B cell (primary cell): Measurements from ENCODE around the gene SPCS2. TPM values are rescaled to one million over a fixed set of nuclear protein-coding genes. Genes with fewer than 3 reads are reported as not detected.

ENCODE experiments used
- ATAC-seq: fragments of 200-7000 bp; cut with Tn5 transposase; one replicate; pipeline ENCODE4 v1.10.0; 2021; ENCODE audit warnings: low read depth, mild to moderate bottlenecking, moderate number of reproducible peaks, moderate library complexity
- CTCF ChIA-PET: fragments of 350-600 bp; sonication (Branson Sonifier 250); formaldehyde crosslinking; loops from one replicate; lab custom pipeline; 2021; ENCODE audit warnings: antibody characterized with exemption, inconsistent platforms; lab: Charles Lee
- POLR2A ChIA-PET: fragments of 350-600 bp; sonication (Branson Sonifier 250); formaldehyde crosslinking; loops from one replicate; lab custom pipeline; 2021; ENCODE audit warnings: antibody characterized with exemption; lab: Charles Lee
- DNase-seq: peaks from one replicate; pipeline ENCODE4 v3.0.0; 2013
- H2AFZ ChIP-seq: 2 replicates; pipeline ENCODE4 v1.6.1; 2012; ENCODE audit warnings: mild to moderate bottlenecking, low read depth, low read length; ENCODE audit not compliant: insufficient read depth, poor library complexity, severe bottlenecking
- H3K27ac ChIP-seq, 2 donors: 1 replicate in 1 of 2; 2 replicates in 1 of 2; pipeline ENCODE4 v1.5.1; 2012 to 2013; ENCODE audit warnings: low read length in 2 of 2, mild to moderate bottlenecking in 2 of 2, moderate library complexity in 1 of 2
- H3K27me3 ChIP-seq, 4 experiments: fragments of 200-600 bp in 1 of 4; sonication (generic) in 1 of 4; replicated peaks in 1 of 4; 1 replicate in 2 of 4; 2 replicates in 2 of 4; pipeline versions ENCODE4 v1.6.1 to v1.7.0; 2013 to 2016; ENCODE audit warnings: low read length in 3 of 4, mild to moderate bottlenecking in 2 of 4, mixed read lengths in 1 of 4, moderate library complexity in 1 of 4; ENCODE audit not compliant: insufficient read depth in 4 of 4, control insufficient read depth in 3 of 4; ENCODE audit errors: control extremely low read depth in 1 of 4
- H3K36me3 ChIP-seq, 2 experiments: replicated peaks in 1 of 2; 1 replicate in 1 of 2; 2 replicates in 1 of 2; pipeline versions ENCODE4 v1.6.1 to v1.7.1; 2013; ENCODE audit warnings: low read length in 1 of 2; ENCODE audit not compliant: insufficient read depth in 2 of 2, control insufficient read depth in 1 of 2; ENCODE audit errors: control extremely low read depth in 1 of 2, extremely low read depth in 1 of 2
- H3K4me1 ChIP-seq, 2 donors: fragments of 200-600 bp in 1 of 2; sonication (generic) in 1 of 2; 1 replicate in 1 of 2; 2 replicates in 1 of 2; pipeline versions ENCODE4 v1.5.1 to v1.6.1; 2013 to 2017; ENCODE audit warnings: low read length in 2 of 2; ENCODE audit not compliant: control insufficient read depth in 2 of 2, insufficient read depth in 2 of 2
- H3K4me2 ChIP-seq: replicated peaks from 2 replicates; pipeline ENCODE3; 2012; ENCODE audit warnings: mild to moderate bottlenecking, low read depth, low read length; ENCODE audit not compliant: poor library complexity, severe bottlenecking
- H3K4me3 ChIP-seq, 5 experiments: fragments of 200-600 bp in 1 of 5; sonication (generic) in 1 of 5; 1 replicate in 3 of 5; 2 replicates in 2 of 5; pipeline versions ENCODE4 v1.5.1 to v1.7.0; 2011 to 2016; ENCODE audit warnings: low read length in 4 of 5, mild to moderate bottlenecking in 4 of 5, low read depth in 2 of 5, control low read depth in 1 of 5, moderate library complexity in 1 of 5; ENCODE audit not compliant: insufficient read depth in 1 of 5; ENCODE audit errors: control extremely low read depth in 1 of 5, extremely low read depth in 1 of 5
- H3K79me2 ChIP-seq: fragments of 200-600 bp; sonication (generic); one replicate; pipeline ENCODE4 v1.6.0; 2016; ENCODE audit warnings: low read length; ENCODE audit not compliant: control insufficient read depth, insufficient read depth
- H3K9ac ChIP-seq: fragments of 200-600 bp; sonication (generic); 2 replicates; pipeline ENCODE4 v1.6.1; 2017; ENCODE audit warnings: mild to moderate bottlenecking, low read length, moderate library complexity
- H3K9me3 ChIP-seq, 3 donors: one replicate each; pipeline versions ENCODE4 v1.6.1 to v1.7.1; 2013; ENCODE audit warnings: low read length in 2 of 3; ENCODE audit not compliant: control insufficient read depth in 2 of 3, insufficient read depth in 1 of 3; ENCODE audit errors: control extremely low read depth in 1 of 3
- H4K20me1 ChIP-seq: 2 replicates; pipeline ENCODE4 v1.6.0; 2012; ENCODE audit warnings: mild to moderate bottlenecking, low read length; ENCODE audit not compliant: insufficient read depth, control insufficient read depth, poor library complexity, severe bottlenecking
- H3K27ac Mint-ChIP-seq: one replicate; pipeline ENCODE4 v1.8.0; 2021; ENCODE audit warnings: mixed read lengths
- H3K27me3 Mint-ChIP-seq: one replicate; pipeline ENCODE4 v1.8.0; 2021; ENCODE audit warnings: mixed read lengths
- H3K4me1 Mint-ChIP-seq: one replicate; pipeline ENCODE4 v1.8.0; 2021; ENCODE audit warnings: mixed read lengths
- H3K4me3 Mint-ChIP-seq: one replicate; pipeline ENCODE4 v1.8.0; 2021; ENCODE audit warnings: mixed read lengths
- H3K9me3 Mint-ChIP-seq: one replicate; pipeline ENCODE4 v1.8.0; 2022; ENCODE audit warnings: mixed read lengths; ENCODE audit not compliant: insufficient read depth
- CTCF ChIP-seq: fragments of 200-600 bp; IDR thresholded peaks from one replicate; pipeline ENCODE4 v1.8.0; 2022; ENCODE audit warnings: antibody characterized with exemption, mild to moderate bottlenecking
- EZH2 ChIP-seq: IDR thresholded peaks from 2 replicates; pipeline ENCODE4 v1.6.1; 2012; ENCODE audit warnings: borderline replicate concordance, low read depth, mild to moderate bottlenecking, moderate library complexity, low read length; ENCODE audit not compliant: insufficient read depth, poor library complexity, severe bottlenecking
- WGBS: methylation state at CpG from one replicate; pipeline ENCODE4 v1.1.5; 2013; ENCODE audit warnings: missing lambda C conversion rate; ENCODE audit not compliant: insufficient coverage; 5-methylcytosine and 5-hydroxymethylcytosine counted together
- intact Hi-C: fragments of 100-400 bp; cut with micrococcal nuclease; formaldehyde crosslinking; loops from one replicate; pipeline ENCODE4 v1.10.0; 2022
- polyA plus RNA-seq: library from polyadenylated mRNA; depleted of rRNA; stranded (reverse); fragments of >200 nt; gene quantifications from 2 replicates; pipeline ENCODE4 v1.2.3, GENCODE V29; 2012
- total RNA-seq, 2 donors: library from RNA; stranded (reverse); fragments of 120-200 nt in 1 of 2; gene quantifications; 1 replicate in 1 of 2; 2 replicates in 1 of 2; pipeline versions ENCODE4 v1.2.3 to v1.2.4, GENCODE V29; 2013 to 2022

The SPCS2 gene
- total and polyA plus RNA-seq, 2 donors (not counting 1 experiment from before 2014, with no cell fraction given), result 17.8 to 98.5 TPM

GRCh38 chr11:74981888-74982287 lies 32.8 kb downstream of the SPCS2 start:
- H2AFZ ChIP-seq, result no peak overlapping the region
- no peak for TF ChIP-seq EZH2
- Mint-ChIP-seq H3K4me1 (peaks cover 5% of the 10 kb centered on the region), H3K27ac (peak overlapping the region; percentile 41), H3K4me3 (no peak overlapping the region), H3K27me3 (no peaks in the 10 kb centered on the region), H3K9me3 (no peaks in the 10 kb centered on the region)
- DNase-seq, result no peak
- H3K4me3 ChIP-seq, result no peak overlapping the region
- WGBS, result no CpG with 5 or more reads among the region's 1 CpG
- intact Hi-C loops, result no loop called here
- no peaks in the 10 kb centered on the region for H3K9me3 ChIP-seq
- no peaks in the 10 kb centered on the region for H3K79me2 ChIP-seq
- H3K4me1 ChIP-seq, result no peaks in the 10 kb centered on the region
- H3K9ac ChIP-seq, result no peak overlapping the region
- no peak overlapping the region for H3K4me2 ChIP-seq
- peaks cover 2 to 21% of the 10 kb centered on the region in 2 experiments for H3K36me3 ChIP-seq
- no peaks in the 10 kb centered on the region for H3K27me3 ChIP-seq
- no peak overlapping the region for H3K27ac ChIP-seq
- no peak for ATAC-seq
- H4K20me1 ChIP-seq, result no peaks in the 10 kb centered on the region
- ChIA-PET POLR2A (no interaction called here), CTCF (interaction anchor here (0.5 to 1.4 kb wide), 2 partner anchors 51 to 84 kb away, joined by 3 read pairs; no protein-coding TSS in a partner anchor)

- ChIA-PET POLR2A (no interaction called here), CTCF (no interaction called here)
- peaks cover 12% of the 10 kb centered on the region for H3K4me1 Mint-ChIP-seq
- no peak for TF ChIP-seq CTCF
- no peak for TF ChIP-seq EZH2
- no peak overlapping the region for H3K4me3 ChIP-seq
- no peak for DNase-seq
- H4K20me1 ChIP-seq, result no peaks in the 10 kb centered on the region
- no peak overlapping the region for H3K27ac Mint-ChIP-seq
- H3K4me1 ChIP-seq, result peaks cover 3 to 8% of the 10 kb centered on the region in 2 donors
- H3K79me2 ChIP-seq, result peaks cover 10% of the 10 kb centered on the region
- H3K9me3 ChIP-seq, result no peaks in the 10 kb centered on the region
- H3K4me2 ChIP-seq, result no peak overlapping the region
- 95% methylated on average over 3 of the region's 3 CpGs for WGBS
- no peak for ATAC-seq
- no peak overlapping the region for H3K27ac ChIP-seq
- H3K27me3 Mint-ChIP-seq, result no peaks in the 10 kb centered on the region
- no peak overlapping the region for H3K4me3 Mint-ChIP-seq
- no peak overlapping the region for H2AFZ ChIP-seq
- intact Hi-C loops, result no loop called here
- H3K36me3 ChIP-seq, result peaks cover 0 to 6% of the 10 kb centered on the region in 2 experiments
- H3K27me3 ChIP-seq, result no peaks in the 10 kb centered on the region
- H3K9ac ChIP-seq, result no peak overlapping the region
- no peaks in the 10 kb centered on the region for H3K9me3 Mint-ChIP-seq
Observed at GRCh38 chr11:74984070-74984469, 35.0 kb downstream of the SPCS2 start.
